ENCODE results near the gene E2F4. TPM values are rescaled to one million over a fixed set of nuclear protein-coding genes. Genes with fewer than 3 reads are reported as not detected.

The E2F4 gene
- total and polyA plus RNA-seq, 2 experiments from 2014 or later: 67.0 to 135 TPM

- Histone ChIP-seq H3K4me2 (no peak overlapping the region), H2AFZ (no peak overlapping the region), H3K36me3 (ENCODE audit: insufficient read depth) (no peaks in the 10 kb centered on the region), H3K4me3 (no peak overlapping the region), H3K9me2 (ENCODE audit: insufficient read depth) (no peaks in the 10 kb centered on the region), H3F3A (replicated peaks; ENCODE audit: low read depth) (peaks cover 12% of the 10 kb centered on the region; the same call in 1 of the 2 replicates), H3K4me1 (ENCODE audit: insufficient read depth) (peaks cover 9% of the 10 kb centered on the region), H3K27me3 (ENCODE audit: insufficient read depth) (no peaks in the 10 kb centered on the region), H3K27ac (ENCODE audit: low read depth) (no peak overlapping the region), H3K79me2 (replicated peaks; ENCODE audit: insufficient read depth) (no peaks in the 10 kb centered on the region), H4K20me1 (replicated peaks; ENCODE audit: insufficient read depth) (no peaks in the 10 kb centered on the region; the same call in 1 of the 2 replicates)
- ATAC-seq (no peak), DNase-seq (ENCODE audit: low spot score) (no peak)
- Mint-ChIP-seq H3K36me3 (ENCODE audit: low read depth) (peaks cover 14% of the 10 kb centered on the region; the same call in 2 of the 3 replicates), H3K9me3 (no peaks in the 10 kb centered on the region), H3K27me3 (ENCODE audit: insufficient read depth, low read depth, poor library complexity) (peaks cover 16% of the 10 kb centered on the region), H3K27ac (no peak overlapping the region), H3K4me3 (no peak overlapping the region), H3K4me1 (peaks cover 11% of the 10 kb centered on the region)
- TF ChIP-seq REST (IDR thresholded peaks at IDR 0.05; ENCODE audit: unreplicated experiment) (no peak), ZNF331 (CRISPR knock-in tag; IDR thresholded peaks at IDR 0.05; ENCODE audit: low read depth) (no peak), ETS1 (IDR thresholded peaks at IDR 0.05) (no peak), EZH2 (IDR thresholded peaks at IDR 0.05; ENCODE audit: low read depth, unreplicated experiment) (no peak), CREB1 (CRISPR knock-in tag; IDR thresholded peaks at IDR 0.05; ENCODE audit: low read depth) (no peak), JUNB (IDR thresholded peaks at IDR 0.05; ENCODE audit: unreplicated experiment) (no peak), ZNF462 (CRISPR knock-in tag; IDR thresholded peaks at IDR 0.05) (no peak), POLR2AphosphoS5 (IDR thresholded peaks at IDR 0.05; ENCODE audit: low read depth) (no peak), EZH2phosphoT487 (IDR thresholded peaks at IDR 0.05; ENCODE audit: unreplicated experiment) (no peak), STAT1 (IDR thresholded peaks at IDR 0.05; ENCODE audit: unreplicated experiment) (no peak), NANOG (IDR thresholded peaks at IDR 0.05; ENCODE audit: borderline replicate concordance) (no peak), CTCF (conservative IDR thresholded peaks at IDR 0.05; ENCODE audit: low read depth in 2 of 2) (no peak), ZNF114 (CRISPR knock-in tag; IDR thresholded peaks at IDR 0.05) (no peak)
These were observed 10.5 kb downstream of the E2F4 start for GRCh38 chr16:67202426-67202825.
